Right cardiac atrium (tissue), 5 donors: ENCODE measurements around the gene SMR3B. TPM values are rescaled to one million over a fixed set of nuclear protein-coding genes. Genes with fewer than 3 reads are reported as not detected.

Experiments used
- ATAC-seq, 2 donors: fragments of 200-7000 bp; cut with Tn5 transposase; one replicate each; pipeline versions ENCODE4 v1.8.0 to v1.9.1; 2020; ENCODE audit warnings: moderate library complexity in 2 of 2, mild to moderate bottlenecking in 1 of 2
- DNase-seq, 3 donors: peaks; one replicate each; pipeline ENCODE4 v3.0.0-alpha.2; 2020
- H3K27ac ChIP-seq: one replicate; pipeline ENCODE4 v1.5.1; 2013; ENCODE audit warnings: mild to moderate bottlenecking, low read length, control low read depth, moderate library complexity
- H3K27me3 ChIP-seq: one replicate; pipeline ENCODE4 v1.6.1; 2013; ENCODE audit not compliant: control insufficient read depth, insufficient read depth
- H3K4me1 ChIP-seq: one replicate; pipeline ENCODE4 v1.6.1; 2013; ENCODE audit warnings: low read length; ENCODE audit not compliant: control insufficient read depth, insufficient read depth
- H3K4me3 ChIP-seq: one replicate; pipeline ENCODE4 v1.5.1; 2013; ENCODE audit warnings: low read length, control low read depth
- H3K9me3 ChIP-seq: one replicate; pipeline ENCODE4 v1.6.1; 2013; ENCODE audit warnings: low read length; ENCODE audit not compliant: control insufficient read depth
- WGBS: extraction: QIAGEN DNeasy Blood & Tissue Kit; methylation state at CpG from one replicate; pipeline ENCODE4 v1.1.7; 2013; 5-methylcytosine and 5-hydroxymethylcytosine counted together
- intact Hi-C, 4 donors: fragments of 100-400 bp; cut with DNase I; formaldehyde crosslinking; loops; one replicate each; pipeline versions ENCODE4 v1.11.0 to v1.14.0; 2022 to 2023
- polyA plus RNA-seq: library from polyadenylated mRNA; stranded (reverse); fragments of 200-250 nt; gene quantifications from one replicate; pipeline ENCODE4 v1.2.3, GENCODE V29; 2013
- total RNA-seq, 4 donors: library from RNA; stranded (reverse); fragmentation: NEBNext Ultra II Directional; extraction: Animal tissue kit (Norgen Biotek cat#: 25700); gene quantifications; one replicate each; pipeline ENCODE4 v1.2.1, GENCODE V29; 2021
- donor health status: healthy with polysubstance abuse.
- donor health status: DM: no; HTN: yes; CAD: no.
- donor health status: DM: no; HTN: no; CAD: no.
- donor health status: DM: no; HTN: yes; CAD: no; lungs with severe emphysema.
- donor health status: DM: yes; HTN: yes; CAD: no.

Gene SMR3B
- total and polyA plus RNA-seq, 5 donors = not detected

- 69% methylated on average over 3 of the region's 3 CpGs for WGBS
- no peak overlapping the region for H3K4me3 ChIP-seq
- no peak overlapping the region for H3K27ac ChIP-seq
- intact Hi-C loops = no loop called here
- no peaks in the 10 kb centered on the region for H3K27me3 ChIP-seq
- ATAC-seq (no peak), DNase-seq (no peak)
- H3K4me1 ChIP-seq = no peaks in the 10 kb centered on the region
- H3K9me3 ChIP-seq = no peaks in the 10 kb centered on the region
Measured at GRCh38 chr4:70372760-70373159, 10.2 kb upstream of the SMR3B start.

DNA sequence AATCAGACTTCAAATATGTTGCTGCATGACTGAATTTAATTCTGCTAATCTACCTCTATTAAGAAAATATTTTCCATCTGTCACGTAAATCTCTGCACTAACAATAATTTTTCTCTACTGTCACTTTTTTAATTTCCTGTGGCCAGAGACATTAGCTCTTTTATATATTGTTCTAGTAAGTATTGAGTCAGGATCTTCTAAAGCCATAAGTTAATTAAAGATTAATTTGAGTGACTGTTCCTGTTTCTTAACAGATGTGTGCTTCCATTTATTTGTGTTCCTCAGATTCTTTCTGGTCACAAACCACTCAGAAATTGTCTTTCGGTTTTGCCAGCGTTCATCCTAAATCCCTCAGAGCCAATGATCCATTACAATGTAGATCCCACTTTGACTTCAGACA lies 2.4 kb upstream of the SMR3B start:
- Histone ChIP-seq H3K4me1 (no peaks in the 10 kb centered on the region), H3K27me3 (no peaks in the 10 kb centered on the region), H3K27ac (no peak overlapping the region), H3K4me3 (no peak overlapping the region), H3K9me3 (no peaks in the 10 kb centered on the region)
- DNase-seq (no peak), ATAC-seq (no peak)
- intact Hi-C loops = no loop called here
- WGBS = 80% methylated on average over 3 of the region's 3 CpGs

DNA sequence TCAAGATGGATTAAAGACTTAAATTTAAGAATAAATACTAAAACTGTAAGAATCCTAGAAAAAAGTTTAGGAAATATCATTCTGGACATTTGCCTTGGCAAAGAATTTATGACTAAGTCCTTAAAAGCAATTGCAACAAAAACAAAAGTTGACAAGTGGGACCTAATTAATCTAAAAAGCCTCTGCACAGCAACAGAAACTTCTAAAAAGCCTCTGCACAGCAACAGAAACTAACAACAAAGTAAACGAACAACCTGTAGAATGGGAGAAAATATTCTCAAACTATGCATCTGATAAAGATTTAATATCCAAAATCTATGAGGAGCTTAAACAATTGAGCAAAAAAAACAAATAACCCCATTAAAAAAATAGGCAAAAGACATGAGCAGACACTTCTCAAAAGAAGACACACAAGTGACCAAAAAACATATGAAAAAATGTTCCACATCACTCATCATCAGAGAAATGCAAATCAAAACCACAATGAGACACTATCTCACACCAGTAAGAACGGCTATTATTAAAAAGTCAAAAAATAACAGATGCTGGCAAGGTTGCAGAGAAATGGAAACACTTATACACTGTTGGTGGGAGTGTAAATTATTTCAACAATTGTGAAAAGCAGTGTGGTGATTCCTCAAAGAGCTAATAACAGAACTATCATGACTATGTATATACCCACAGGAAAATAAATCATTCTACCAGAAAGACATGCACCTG lies 9.3 kb downstream of the SMR3B start:
- H3K9me3 ChIP-seq = no peaks in the 10 kb centered on the region
- ATAC-seq (no peak), DNase-seq (no peak)
- no peaks in the 10 kb centered on the region for H3K27me3 ChIP-seq
- WGBS = 57% methylated on average over 2 of the region's 2 CpGs
- intact Hi-C loops = no loop called here
- no peak overlapping the region for H3K27ac ChIP-seq
- H3K4me3 ChIP-seq = no peak overlapping the region
- no peaks in the 10 kb centered on the region for H3K4me1 ChIP-seq

GRCh38 chr4:70397580-70397979 lies 14.6 kb downstream of the SMR3B start, which contains the start of gene OPRPN:
OPRPN (plus strand) TSS chr4:70397940; CDS start chr4:70399286, 1,346 bp downstream.
- intact Hi-C loops = no loop called here
- ATAC-seq = no peak

GRCh38 chr4:70399319-70399718 lies 16.4 kb downstream of the SMR3B start:
- intact Hi-C loops = no loop called here
- WGBS = 82% methylated on average over 1 of the region's 1 CpG

More at GRCh38 chr4:70397580-70397979, 14.6 kb downstream of the SMR3B start, which contains the start of gene OPRPN:
- H3K9me3 ChIP-seq = no peaks in the 10 kb centered on the region
- no peaks in the 10 kb centered on the region for H3K4me1 ChIP-seq
- H3K27ac ChIP-seq = no peak within 1 kb of the TSS
- no peak within 1 kb of the TSS for H3K4me3 ChIP-seq
- no peaks in the 10 kb centered on the region for H3K27me3 ChIP-seq
- no peak for DNase-seq

GRCh38 chr4:70402762-70403161 lies 19.8 kb downstream of the SMR3B start:
- Histone ChIP-seq H3K4me1 (no peaks in the 10 kb centered on the region), H3K27ac (no peak overlapping the region), H3K9me3 (no peaks in the 10 kb centered on the region), H3K27me3 (no peaks in the 10 kb centered on the region), H3K4me3 (no peak overlapping the region)
- DNase-seq = no peak
- intact Hi-C loops = no loop called here
- WGBS = 82% methylated on average over 1 of the region's 1 CpG
- ATAC-seq = no peak

More at GRCh38 chr4:70399319-70399718, 16.4 kb downstream of the SMR3B start:
- no peaks in the 10 kb centered on the region for H3K27me3 ChIP-seq
- no peak overlapping the region for H3K4me3 ChIP-seq
- no peaks in the 10 kb centered on the region for H3K4me1 ChIP-seq
- no peak overlapping the region for H3K27ac ChIP-seq
- H3K9me3 ChIP-seq = no peaks in the 10 kb centered on the region
- no peak for DNase-seq
- ATAC-seq = no peak

DNA sequence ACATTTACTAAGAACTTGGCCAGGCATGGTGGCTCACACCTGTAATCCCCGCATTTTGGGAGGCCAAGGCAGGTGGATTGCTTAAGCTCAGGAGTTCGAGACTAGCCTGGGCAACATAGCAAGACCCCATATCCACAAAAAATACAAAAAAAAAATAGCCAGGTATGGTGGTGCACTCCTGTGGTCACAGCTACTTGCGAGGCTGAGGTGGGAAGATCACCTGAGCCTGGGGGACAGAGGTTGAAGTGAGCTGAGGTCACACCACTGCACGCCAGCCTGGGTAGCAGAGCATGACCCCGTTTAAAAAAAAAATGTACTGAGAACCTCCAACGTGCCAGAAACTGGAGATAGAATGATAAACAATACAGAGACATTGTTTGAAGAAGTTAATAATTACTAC lies 22.8 kb downstream of the SMR3B start:
- no peak for DNase-seq

DNA sequence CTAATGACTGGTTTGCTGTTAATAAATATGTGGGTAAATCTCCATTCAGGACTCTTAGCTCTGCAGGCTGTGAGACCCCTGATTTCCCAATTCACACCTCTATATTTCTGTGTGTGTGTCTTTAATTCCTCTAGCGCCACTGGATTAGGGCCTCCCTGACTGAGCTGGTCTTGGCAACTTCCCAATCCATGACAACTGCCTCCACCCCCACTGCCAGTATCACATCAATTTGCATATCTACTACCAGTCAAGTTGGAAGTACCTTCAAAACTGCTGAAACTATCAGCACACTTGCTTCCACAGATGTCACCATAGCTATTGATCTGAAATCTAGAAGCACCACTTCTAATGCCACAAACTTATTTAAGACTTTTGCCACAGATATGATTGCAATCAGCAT lies 42.4 kb downstream of the SMR3B start:
- ATAC-seq = no peak

More for the DNA sequence above, 22.8 kb downstream of the SMR3B start:
- H3K27ac ChIP-seq = no peak overlapping the region
- H3K9me3 ChIP-seq = no peaks in the 10 kb centered on the region
- H3K4me1 ChIP-seq = no peaks in the 10 kb centered on the region
- H3K27me3 ChIP-seq = no peaks in the 10 kb centered on the region
- no peak for ATAC-seq
- no peak overlapping the region for H3K4me3 ChIP-seq
- 72% methylated on average over 6 of the region's 6 CpGs for WGBS
- intact Hi-C loops = no loop called here

GRCh38 chr4:70426789-70427188 lies 43.9 kb downstream of the SMR3B start:
- intact Hi-C loops = no loop called here
- Histone ChIP-seq H3K27me3 (no peaks in the 10 kb centered on the region), H3K27ac (no peak overlapping the region), H3K4me1 (no peaks in the 10 kb centered on the region), H3K9me3 (no peaks in the 10 kb centered on the region), H3K4me3 (no peak overlapping the region)
- ATAC-seq (no peak), DNase-seq (no peak)

More for the DNA sequence above, 42.4 kb downstream of the SMR3B start:
- Histone ChIP-seq H3K9me3 (no peaks in the 10 kb centered on the region), H3K4me3 (no peak overlapping the region), H3K27me3 (no peaks in the 10 kb centered on the region), H3K4me1 (no peaks in the 10 kb centered on the region), H3K27ac (no peak overlapping the region)
- no peak for DNase-seq
- intact Hi-C loops = no loop called here
- 70% methylated on average over 1 of the region's 1 CpG for WGBS

GRCh38 chr4:70437197-70437596 lies 54.3 kb downstream of the SMR3B start:
- Histone ChIP-seq H3K27ac (no peak overlapping the region), H3K27me3 (no peaks in the 10 kb centered on the region), H3K4me1 (no peaks in the 10 kb centered on the region), H3K4me3 (no peak overlapping the region), H3K9me3 (no peaks in the 10 kb centered on the region)
- intact Hi-C loops = no loop called here
- WGBS = 57% methylated on average over 7 of the region's 7 CpGs
- DNase-seq (no peak), ATAC-seq (no peak)
